Adrenal gland (tissue), 12 donors: Measurements from ENCODE around the gene LIF. TPM values are rescaled to one million over a fixed set of nuclear protein-coding genes. Genes with fewer than 3 reads are reported as not detected.

Source experiments
- DNase-seq, 7 donors: peaks; one replicate each; pipeline ENCODE4 v3.0.0-alpha.2; 2019 to 2020
- H3K27ac ChIP-seq, 5 donors: fragments of 200-600 bp; sonication (generic) in 4 of 5; 1 replicate in 3 of 5; 2 replicates in 2 of 5; pipeline versions ENCODE4 v1.5.1 to v1.8.0; 2016 to 2020; ENCODE audit warnings: mild to moderate bottlenecking in 1 of 5
- H3K27me3 ChIP-seq: fragments of 200-600 bp; 2 replicates; pipeline ENCODE4 v1.8.0; 2021
- H3K36me3 ChIP-seq, 2 donors: fragments of 200-600 bp; replicated peaks in 1 of 2; 1 replicate in 1 of 2; 2 replicates in 1 of 2; pipeline versions ENCODE4 v1.5.1 to v1.8.0; 2018 to 2022
- H3K4me1 ChIP-seq, 2 donors: fragments of 200-600 bp; replicated peaks in 1 of 2; 1 replicate in 1 of 2; 2 replicates in 1 of 2; pipeline versions ENCODE4 v1.5.1 to v1.8.0; 2018 to 2021
- H3K4me3 ChIP-seq, 4 donors: fragments of 200-600 bp; sonication (generic) in 3 of 4; one replicate each; pipeline ENCODE4 v1.5.1; 2016 to 2018
- H3K9me3 ChIP-seq, 3 donors: fragments of 200-600 bp; sonication (generic) in 1 of 3; replicated peaks in 1 of 3; 1 replicate in 2 of 3; 2 replicates in 1 of 3; pipeline versions ENCODE4 v1.5.1 to v1.8.0; 2016 to 2021
- POLR2A ChIP-seq, 2 donors: fragments of 450-650 bp; IDR thresholded peaks; one replicate each; pipeline ENCODE4 v1.6.1; 2017; ENCODE audit warnings: antibody characterized with exemption in 2 of 2, mild to moderate bottlenecking in 2 of 2, moderate library complexity in 1 of 2
- WGBS, 4 donors: extraction: QIAGEN DNeasy Blood & Tissue Kit in 2 of 4; methylation state at CpG; one replicate each; pipeline versions ENCODE4 v1.1.5 to v1.1.7; 2013 to 2017; 5-methylcytosine and 5-hydroxymethylcytosine counted together
- intact Hi-C, 2 donors: fragments of 100-400 bp; cut with DNase I; formaldehyde crosslinking; loops; one replicate each; pipeline versions ENCODE4 v1.14.1 to v1.15.0; 2022 to 2023
- polyA plus RNA-seq, 3 donors: library from polyadenylated mRNA; stranded (reverse); fragments of 200-250 nt in 2 of 3; fragments of 350-450 nt in 1 of 3; fragmentation: Illumina TruSeq in 1 of 3; extraction: RNeasy Lipid Tissue Mini Kit (QIAGEN cat#74804) in 1 of 3; gene quantifications; one replicate each; pipeline ENCODE4 v1.2.3, GENCODE V29; 2013 to 2014
- total RNA-seq, 9 donors: library from RNA; depleted of rRNA in 4 of 9; stranded (reverse); fragments of >200 nt in 4 of 9; fragments of 120-200 nt in 1 of 9; fragmentation: NEBNext Ultra II Directional in 1 of 9; extraction: Animal tissue kit (Norgen Biotek cat#: 25700) in 1 of 9; gene quantifications; one replicate each; pipeline versions ENCODE4 v1.1.0 to v1.2.4, GENCODE V29; 2013 to 2023
- TF ChIP-seq, protein P1 (sequence below), 6 experiments: fragments of 450-650 bp in 4 of 6; fragments of 200-600 bp in 2 of 6; sonication (generic) in 1 of 6; IDR thresholded peaks; 1 replicate in 5 of 6; 2 replicates in 1 of 6; pipeline versions ENCODE4 v1.5.1 to v1.8.0; 2016 to 2021; ENCODE audit warnings: antibody characterized with exemption in 6 of 6, mild to moderate bottlenecking in 2 of 6, moderate library complexity in 1 of 6
- donor health status: healthy with polysubstance abuse.
- donor health status: Bipolar disorder and iron deficiency.
- donor health status: DM: yes; HTN: yes; CAD: no.
- donor health status: DM: no; HTN: no; CAD: no.
- donor health status: DM: no; HTN: no; CAD: no.
- donor health status: DM: yes; HTN: yes; CAD: no.

LIF gene
- total and polyA plus RNA-seq, 12 donors, result 0.06 to 9.3 (median 1.5) TPM

- H3K4me3 ChIP-seq, result no peak overlapping the region
- H3K27ac ChIP-seq, result no peak overlapping the region
- no peak for TF ChIP-seq POLR2A (IDR thresholded peaks at IDR 0.05)
- TF ChIP-seq, protein P1, sequence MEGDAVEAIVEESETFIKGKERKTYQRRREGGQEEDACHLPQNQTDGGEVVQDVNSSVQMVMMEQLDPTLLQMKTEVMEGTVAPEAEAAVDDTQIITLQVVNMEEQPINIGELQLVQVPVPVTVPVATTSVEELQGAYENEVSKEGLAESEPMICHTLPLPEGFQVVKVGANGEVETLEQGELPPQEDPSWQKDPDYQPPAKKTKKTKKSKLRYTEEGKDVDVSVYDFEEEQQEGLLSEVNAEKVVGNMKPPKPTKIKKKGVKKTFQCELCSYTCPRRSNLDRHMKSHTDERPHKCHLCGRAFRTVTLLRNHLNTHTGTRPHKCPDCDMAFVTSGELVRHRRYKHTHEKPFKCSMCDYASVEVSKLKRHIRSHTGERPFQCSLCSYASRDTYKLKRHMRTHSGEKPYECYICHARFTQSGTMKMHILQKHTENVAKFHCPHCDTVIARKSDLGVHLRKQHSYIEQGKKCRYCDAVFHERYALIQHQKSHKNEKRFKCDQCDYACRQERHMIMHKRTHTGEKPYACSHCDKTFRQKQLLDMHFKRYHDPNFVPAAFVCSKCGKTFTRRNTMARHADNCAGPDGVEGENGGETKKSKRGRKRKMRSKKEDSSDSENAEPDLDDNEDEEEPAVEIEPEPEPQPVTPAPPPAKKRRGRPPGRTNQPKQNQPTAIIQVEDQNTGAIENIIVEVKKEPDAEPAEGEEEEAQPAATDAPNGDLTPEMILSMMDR (IDR thresholded peaks at IDR 0.05), result no peak
- no peak for DNase-seq
- no peaks in the 10 kb centered on the region for H3K9me3 ChIP-seq
- intact Hi-C loops, result no loop called here
- peaks cover 15% of the 10 kb centered on the region in 2 donors for H3K4me1 ChIP-seq
- no peaks in the 10 kb centered on the region for H3K36me3 ChIP-seq
- no peaks in the 10 kb centered on the region for H3K27me3 ChIP-seq
- WGBS, 4 donors, result 66 to 77% (median 74%) methylated on average over 11 to 12 of the region's 12 CpGs
Observed at GRCh38 chr22:30214703-30215407, 31.7 kb downstream of the LIF start.

DNA sequence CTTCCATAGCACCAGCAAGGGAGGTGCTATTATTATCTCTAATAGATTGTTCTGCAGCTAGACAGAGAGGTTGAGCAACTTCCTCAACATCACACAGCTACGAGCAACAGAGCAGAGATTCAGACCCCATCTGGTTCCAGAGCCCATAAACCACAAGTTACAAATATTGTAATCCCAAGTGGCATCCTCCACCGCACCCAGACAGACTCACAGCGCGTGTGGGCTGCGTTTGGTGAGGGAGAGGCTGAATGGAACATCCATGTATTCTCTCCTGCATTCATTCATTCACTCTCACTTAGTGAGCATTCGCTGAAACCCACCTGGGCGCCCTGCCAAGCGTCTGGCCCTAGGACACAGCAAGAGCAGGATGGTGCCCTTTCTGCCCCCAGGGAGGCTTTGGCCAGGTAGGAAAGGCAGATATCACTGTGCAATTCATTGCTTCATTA lies 33.5 kb downstream of the LIF start:
- intact Hi-C loops, result no loop called here
- H3K36me3 ChIP-seq, result no peaks in the 10 kb centered on the region
- 43 to 59% (median 53%) methylated on average over 7 to 8 of the region's 8 CpGs for WGBS, 4 donors
- TF ChIP-seq, protein P1 (IDR thresholded peaks at IDR 0.05), result no peak
- no peak for TF ChIP-seq POLR2A (IDR thresholded peaks at IDR 0.05)
- no peak overlapping the region for H3K4me3 ChIP-seq
- no peaks in the 10 kb centered on the region for H3K27me3 ChIP-seq
- DNase-seq, result peak in 4 of 7 donors; percentile 42 to 63 (median 60)
- peak overlapping the region; percentile 25 to 92 (median 62) for H3K27ac ChIP-seq
- H3K9me3 ChIP-seq, result no peaks in the 10 kb centered on the region
- H3K4me1 ChIP-seq, result peaks cover 15 to 27% of the 10 kb centered on the region in 2 donors

DNA sequence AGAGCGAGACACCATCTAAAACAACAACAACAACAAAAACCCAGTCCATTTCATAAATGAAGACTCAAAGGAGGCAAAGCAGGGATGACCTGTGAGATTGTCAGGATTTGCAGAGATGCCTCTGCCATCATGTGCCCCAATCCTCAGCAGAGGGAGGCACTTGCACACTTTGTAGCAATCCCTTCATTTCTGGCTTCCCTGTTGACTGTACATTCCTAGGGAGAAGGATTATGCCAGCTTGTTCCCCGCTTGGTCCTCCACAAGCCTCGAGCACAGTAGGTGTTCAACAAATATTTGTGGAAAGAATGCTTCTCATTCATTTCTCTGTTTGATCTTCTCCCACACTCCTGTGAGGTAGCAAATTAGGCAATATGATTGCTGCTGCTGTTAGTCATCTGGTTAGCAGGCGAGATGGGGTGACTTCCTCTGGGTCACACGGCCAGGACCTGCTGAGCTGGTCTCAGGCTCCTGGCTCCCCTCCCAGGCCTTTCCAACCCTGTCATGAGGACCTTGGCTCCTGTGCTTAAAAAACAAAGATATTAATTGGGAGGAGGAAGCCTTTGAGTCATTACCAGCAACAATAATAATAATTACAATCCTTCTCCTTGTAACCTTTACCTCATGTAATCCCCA lies 34.1 kb downstream of the LIF start:
- no peaks in the 10 kb centered on the region for H3K9me3 ChIP-seq
- peak; percentile 83 to 97 (median 96) for DNase-seq
- 34 to 42% (median 39%) methylated on average over 5 of the region's 5 CpGs for WGBS, 4 donors
- no peaks in the 10 kb centered on the region for H3K27me3 ChIP-seq
- peak in 1 of 2 donors; percentile 35 for TF ChIP-seq POLR2A (IDR thresholded peaks at IDR 0.05)
- TF ChIP-seq, protein P1 (IDR thresholded peaks at IDR 0.05), result no peak
- peaks cover 15 to 27% of the 10 kb centered on the region in 2 donors for H3K4me1 ChIP-seq
- H3K27ac ChIP-seq, result peak overlapping the region; percentile 25 to 92 (median 62)
- no peaks in the 10 kb centered on the region for H3K36me3 ChIP-seq
- H3K4me3 ChIP-seq, result no peak overlapping the region
- intact Hi-C loops, result no loop called here

GRCh38 chr22:30211124-30211820 lies 35.3 kb downstream of the LIF start:
- no peak for DNase-seq
- WGBS, 4 donors, result 91 to 96% (median 95%) methylated on average over 16 to 18 of the region's 18 CpGs
- H3K27me3 ChIP-seq, result no peaks in the 10 kb centered on the region
- TF ChIP-seq, protein P1 (IDR thresholded peaks at IDR 0.05), result no peak
- TF ChIP-seq POLR2A (IDR thresholded peaks at IDR 0.05), result no peak
- no peaks in the 10 kb centered on the region for H3K9me3 ChIP-seq
- H3K27ac ChIP-seq, result no peak overlapping the region
- intact Hi-C loops, result no loop called here
- H3K4me1 ChIP-seq, result peaks cover 15 to 27% of the 10 kb centered on the region in 2 donors
- no peak overlapping the region for H3K4me3 ChIP-seq
- no peaks in the 10 kb centered on the region for H3K36me3 ChIP-seq
